ACC112 (cell line): ENCODE measurements around the gene TSFM.

ENCODE experiments used
- H2AFZ ChIP-seq: fragments of 200-600 bp; sonication (generic); one replicate; pipeline ENCODE4 v1.6.0; 2017; ENCODE audit warnings: antibody characterized with exemption, low read length; ENCODE audit not compliant: unreplicated experiment
- H3K27ac ChIP-seq: fragments of 200-600 bp; sonication (generic); 2 replicates; pipeline ENCODE4 v1.5.1; 2014; ENCODE audit warnings: low read depth, mild to moderate bottlenecking, antibody characterized with exemption, low read length, moderate library complexity
- H3K27me3 ChIP-seq: fragments of 200-600 bp; sonication (generic); 2 replicates; pipeline ENCODE4 v1.6.1; 2014; ENCODE audit warnings: mild to moderate bottlenecking, antibody characterized with exemption, low read length, moderate library complexity, mixed read lengths; ENCODE audit not compliant: insufficient read depth
- H3K36me3 ChIP-seq: fragments of 200-600 bp; sonication (generic); 2 replicates; pipeline ENCODE4 v1.6.1; 2016; ENCODE audit warnings: mild to moderate bottlenecking, antibody characterized with exemption, low read length, moderate library complexity, mixed read lengths; ENCODE audit not compliant: insufficient read depth
- H3K4me1 ChIP-seq: fragments of 200-600 bp; sonication (generic); one replicate; pipeline ENCODE4 v1.6.1; 2016; ENCODE audit warnings: low read length, mixed read lengths; ENCODE audit not compliant: insufficient read depth, unreplicated experiment, control insufficient read depth
- H3K4me3 ChIP-seq: fragments of 200-600 bp; sonication (generic); 2 replicates; pipeline ENCODE4 v1.5.1; 2014; ENCODE audit warnings: mild to moderate bottlenecking, low read depth, low read length
- H3K79me2 ChIP-seq: fragments of 200-600 bp; sonication (generic); one replicate; pipeline ENCODE4 v1.6.0; 2016; ENCODE audit warnings: low read length; ENCODE audit not compliant: control insufficient read depth, unreplicated experiment, insufficient read depth

TSFM gene

DNA sequence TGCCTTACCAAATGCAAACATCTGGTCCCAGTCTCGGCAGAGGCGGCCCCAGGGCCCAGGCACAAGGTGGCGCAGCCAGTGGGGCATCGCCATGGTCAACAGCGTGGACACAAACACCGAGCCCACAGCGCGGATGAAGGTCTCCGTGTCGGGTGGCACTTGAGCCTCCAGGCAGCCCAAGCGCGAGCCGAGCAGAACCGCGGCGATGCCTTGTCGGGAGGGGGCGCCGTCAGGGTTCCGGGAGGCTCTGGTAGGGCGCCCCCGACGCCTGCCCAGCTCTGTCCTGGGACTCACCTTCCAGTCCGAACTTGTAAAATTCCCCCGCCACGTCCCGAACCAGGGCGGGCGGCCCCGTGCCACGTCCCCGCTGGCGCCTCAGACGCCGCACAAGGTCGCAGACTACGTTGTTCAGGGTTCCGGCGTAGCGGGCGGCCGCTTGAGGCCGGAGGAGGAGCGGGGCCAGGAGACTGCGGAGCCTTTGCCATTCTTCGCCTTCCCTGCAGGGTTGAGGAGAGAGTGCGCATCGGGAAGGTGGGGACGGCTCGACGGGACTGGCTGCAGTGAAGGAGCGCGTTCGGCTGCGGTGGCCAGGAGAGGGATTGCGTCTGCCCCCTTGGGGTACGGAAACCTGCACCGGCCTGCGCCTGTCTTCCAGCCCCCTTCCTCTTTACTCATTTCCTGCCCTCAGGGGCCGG lies 17.4 kb upstream of the TSFM start:
- H3K36me3 ChIP-seq, result no peaks in the 10 kb centered on the region
- H2AFZ ChIP-seq, result no peak overlapping the region

GRCh38 chr12:57765698-57766463 lies 16.7 kb upstream of the TSFM start:
- Histone ChIP-seq H3K36me3 (no peaks in the 10 kb centered on the region), H3K79me2 (no peaks in the 10 kb centered on the region), H3K4me1 (peaks cover 21% of the 10 kb centered on the region), H3K27ac (no peak overlapping the region), H3K27me3 (peaks cover 33% of the 10 kb centered on the region), H3K4me3 (peak overlapping the region; percentile 65), H2AFZ (no peak overlapping the region)

More for the DNA sequence above, 17.4 kb upstream of the TSFM start:
- H3K27ac ChIP-seq, result no peak overlapping the region
- peak overlapping the region; percentile 65 for H3K4me3 ChIP-seq
- H3K79me2 ChIP-seq, result no peaks in the 10 kb centered on the region
- H3K4me1 ChIP-seq, result peaks cover 21% of the 10 kb centered on the region
- H3K27me3 ChIP-seq, result peaks cover 33% of the 10 kb centered on the region

DNA sequence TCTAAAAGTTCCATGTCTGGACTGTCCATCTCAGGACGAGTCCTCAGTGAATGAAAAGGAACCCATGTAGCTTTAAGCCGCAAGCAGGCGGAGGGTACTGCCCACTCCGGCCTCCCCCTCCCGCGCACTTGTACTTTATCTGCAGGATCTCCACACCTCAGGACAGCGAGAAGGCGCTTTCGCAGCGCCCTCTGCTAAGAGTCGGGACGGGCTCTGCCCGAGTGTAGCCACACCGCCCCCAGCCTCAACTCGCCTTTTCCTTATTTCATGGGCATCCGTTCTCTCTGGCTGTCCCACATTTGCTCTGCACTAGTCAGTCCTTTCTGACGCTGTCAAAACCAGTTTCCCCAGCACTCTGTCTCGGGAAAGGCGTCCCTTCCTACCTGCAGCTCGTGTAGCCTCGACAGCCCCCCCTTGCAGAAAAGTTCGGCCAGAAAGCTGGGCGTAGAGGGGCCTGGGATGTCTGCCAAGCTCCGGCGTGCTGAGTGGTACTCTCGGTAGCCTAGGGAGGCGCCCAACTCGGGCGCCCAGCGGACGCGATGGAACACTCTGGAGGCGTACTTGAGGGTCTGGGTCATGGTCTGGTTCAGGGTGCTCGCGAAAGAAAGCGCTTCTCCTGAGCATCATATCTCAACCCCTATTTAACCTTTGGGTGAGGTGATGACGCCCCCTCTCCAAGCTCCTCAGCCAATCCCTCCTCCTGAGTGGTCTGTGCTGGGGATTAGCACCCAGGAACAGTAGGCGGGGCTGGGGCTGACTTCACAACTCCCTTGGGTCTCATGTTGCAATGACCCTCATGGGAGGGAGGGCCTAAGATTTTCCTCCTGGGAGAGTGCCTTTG lies 15.9 kb upstream of the TSFM start, which contains the start of gene CYP27B1:
Gene CYP27B1, minus strand, starts transcription at position 615 of the 841 bp plus-strand sequence. Its CDS starts 37 bp downstream, at position 578.
- Histone ChIP-seq H3K79me2 (no peaks in the 10 kb centered on the region), H3K27ac (no peak within 1 kb of the TSS), H3K27me3 (peaks cover 33% of the 10 kb centered on the region), H3K36me3 (no peaks in the 10 kb centered on the region), H3K4me3 (peak within 1 kb of the TSS; percentile 65), H2AFZ (no peak within 1 kb of the TSS), H3K4me1 (peaks cover 21% of the 10 kb centered on the region)

DNA sequence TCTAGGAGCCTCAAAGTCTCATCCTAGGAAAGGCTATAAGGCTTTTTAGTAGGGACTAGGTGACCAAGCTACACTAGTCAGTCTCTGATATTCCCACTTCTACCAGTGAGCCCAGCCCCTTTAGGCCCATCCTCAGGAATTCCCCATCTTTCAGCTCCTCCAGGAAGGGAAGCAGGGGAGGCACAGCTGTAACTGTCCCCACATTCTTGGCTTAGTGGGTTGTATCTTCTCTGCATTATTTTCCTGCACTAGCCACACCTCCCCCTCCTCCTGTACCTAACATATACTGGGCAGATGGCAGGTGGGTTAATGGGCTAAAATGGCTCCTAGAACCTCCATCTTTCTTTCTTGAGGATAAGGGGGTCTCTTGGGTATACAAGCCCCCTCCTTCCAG lies 15.3 kb upstream of the TSFM start:
- Histone ChIP-seq H3K27me3 (peaks cover 33% of the 10 kb centered on the region), H3K4me1 (peaks cover 21% of the 10 kb centered on the region), H3K79me2 (no peaks in the 10 kb centered on the region), H3K4me3 (peak overlapping the region; percentile 65; the same call in 1 of the 2 replicates), H3K27ac (no peak overlapping the region), H2AFZ (no peak overlapping the region), H3K36me3 (no peaks in the 10 kb centered on the region)

DNA sequence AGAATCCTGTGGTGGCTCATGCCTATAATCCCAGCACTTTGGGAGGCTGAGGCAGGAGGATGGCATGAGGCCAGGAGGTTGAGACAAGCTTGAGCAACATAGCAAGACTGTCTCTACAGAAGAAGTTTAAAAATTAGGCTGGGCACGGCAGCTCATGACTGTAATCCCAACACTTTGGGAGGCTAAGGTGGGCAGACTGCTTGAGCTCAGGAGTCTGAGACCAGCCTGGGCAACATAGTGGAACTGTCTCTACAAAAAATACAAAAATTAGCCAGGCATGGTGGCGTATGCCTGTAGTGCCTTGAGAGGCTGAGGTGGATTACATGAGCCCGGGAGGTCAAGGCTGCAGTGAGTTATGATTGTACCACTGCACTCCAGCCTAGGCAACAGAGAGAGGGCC lies 14.7 kb upstream of the TSFM start:
- H3K79me2 ChIP-seq, result peaks cover 2% of the 10 kb centered on the region
- H3K4me1 ChIP-seq, result peaks cover 21% of the 10 kb centered on the region
- H2AFZ ChIP-seq, result no peak overlapping the region
- H3K36me3 ChIP-seq, result no peaks in the 10 kb centered on the region
- H3K27me3 ChIP-seq, result peaks cover 33% of the 10 kb centered on the region
- H3K4me3 ChIP-seq, result no peak overlapping the region
- no peak overlapping the region for H3K27ac ChIP-seq

DNA sequence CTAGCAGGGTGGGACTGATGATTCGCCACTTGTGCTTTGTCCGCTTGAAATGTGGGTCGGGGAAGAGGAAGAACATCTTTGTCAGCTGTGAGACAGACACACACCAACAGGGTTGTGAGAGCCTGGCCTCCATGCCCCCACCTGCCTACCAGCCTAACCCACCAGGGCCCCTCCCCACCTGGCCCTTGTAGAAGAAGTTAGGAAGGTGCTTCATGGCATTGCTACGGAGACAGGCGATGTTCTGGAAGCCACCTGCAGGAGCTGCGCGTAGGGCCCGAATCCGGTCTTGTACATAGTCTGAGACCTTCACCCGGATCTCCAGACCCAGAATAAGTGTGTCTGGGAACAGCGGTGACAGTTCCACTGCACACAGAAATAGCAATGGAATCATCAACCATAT lies 13.0 kb upstream of the TSFM start:
- H3K36me3 ChIP-seq, result no peaks in the 10 kb centered on the region
- peaks cover 22% of the 10 kb centered on the region for H3K27me3 ChIP-seq
- H3K27ac ChIP-seq, result no peak overlapping the region
- peaks cover 9% of the 10 kb centered on the region for H3K79me2 ChIP-seq
- H3K4me1 ChIP-seq, result peaks cover 21% of the 10 kb centered on the region
- H2AFZ ChIP-seq, result no peak overlapping the region
- no peak overlapping the region for H3K4me3 ChIP-seq

GRCh38 chr12:57770734-57771133 lies 11.9 kb upstream of the TSFM start:
- Histone ChIP-seq H3K27ac (peak overlapping the region; percentile 74; the same call in 1 of the 2 replicates), H3K79me2 (peaks cover 9% of the 10 kb centered on the region), H3K4me1 (peaks cover 18% of the 10 kb centered on the region), H3K36me3 (no peaks in the 10 kb centered on the region), H3K4me3 (peak overlapping the region; percentile 75), H3K27me3 (peaks cover 10% of the 10 kb centered on the region; the same call in 1 of the 2 replicates), H2AFZ (no peak overlapping the region)

DNA sequence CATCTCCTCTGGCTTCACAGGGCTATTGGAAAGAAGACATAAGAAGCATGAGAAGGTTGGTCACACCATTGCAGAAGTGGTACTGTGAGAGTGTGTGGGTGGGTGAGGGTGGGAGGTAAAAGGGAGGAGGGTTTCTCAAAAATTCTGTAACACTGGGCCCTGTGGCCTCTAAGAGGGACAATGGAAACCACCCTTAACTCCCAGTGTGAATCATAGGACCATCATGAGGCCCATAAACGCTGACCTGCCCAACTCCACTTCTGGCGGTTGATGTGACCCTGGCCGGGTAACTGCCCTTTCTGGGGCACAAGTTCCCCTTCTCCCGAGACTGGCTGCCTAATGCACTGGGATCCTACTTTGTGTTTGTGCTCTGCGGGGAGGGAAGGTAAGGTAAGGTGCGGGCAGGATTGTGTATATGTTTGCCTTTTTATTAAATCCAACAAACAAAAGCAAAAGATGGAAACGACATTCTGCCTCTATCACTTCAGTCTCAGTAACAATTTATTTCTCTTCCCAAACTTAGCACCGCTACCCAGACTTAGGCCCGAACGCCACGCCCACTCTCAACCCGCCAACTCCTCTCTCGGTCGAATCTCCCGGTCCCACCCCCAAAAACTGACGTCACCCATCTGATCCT lies 11.2 kb upstream of the TSFM start:
- peaks cover 4% of the 10 kb centered on the region; the same call in 1 of the 2 replicates for H3K27me3 ChIP-seq
- H3K79me2 ChIP-seq, result peaks cover 9% of the 10 kb centered on the region
- H3K36me3 ChIP-seq, result peaks cover 2% of the 10 kb centered on the region; the same call in 1 of the 2 replicates
- peak overlapping the region; percentile 75 for H3K4me3 ChIP-seq
- H2AFZ ChIP-seq, result peak overlapping the region; percentile 6
- H3K4me1 ChIP-seq, result peaks cover 11% of the 10 kb centered on the region
- peak overlapping the region; percentile 74 for H3K27ac ChIP-seq

DNA sequence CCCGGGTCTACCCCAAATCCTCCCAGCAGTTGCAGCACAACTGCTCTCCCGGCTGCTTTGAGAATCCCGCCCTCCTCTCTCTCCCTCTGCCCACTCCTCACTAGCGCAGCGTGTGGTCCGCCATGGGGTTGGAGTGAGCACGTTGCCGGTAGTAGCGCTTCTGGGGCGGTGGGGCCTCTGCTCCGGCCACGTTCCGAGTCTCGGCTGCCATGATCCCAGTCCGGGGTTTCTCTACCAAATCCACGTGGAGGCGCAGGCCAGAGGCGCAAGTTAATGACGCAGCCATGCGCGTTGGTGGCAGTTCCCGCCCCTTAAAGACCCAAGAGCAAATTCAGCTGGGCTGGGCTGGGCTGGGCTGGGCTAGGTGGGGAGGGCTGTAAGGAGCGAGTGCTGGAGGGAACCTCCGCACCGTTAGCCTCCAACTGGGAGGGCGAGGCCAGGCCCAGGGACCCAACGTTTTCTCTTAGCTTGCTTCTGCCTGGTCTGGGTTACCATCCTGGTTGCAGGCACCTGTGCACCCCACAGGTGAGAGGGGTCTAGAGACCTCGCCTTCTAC lies 10.6 kb upstream of the TSFM start, which contains the start of gene METTL1:
Gene METTL1, minus strand, starts transcription at position 233 of the 556 bp plus-strand sequence. Its CDS starts 22 bp downstream, at position 211.
- Histone ChIP-seq H3K4me3 (peak within 1 kb of the TSS; percentile 75), H3K27ac (peak within 1 kb of the TSS; percentile 74), H3K4me1 (peaks cover 7% of the 10 kb centered on the region), H2AFZ (peak within 1 kb of the TSS; percentile 93), H3K27me3 (no peaks in the 10 kb centered on the region), H3K36me3 (peaks cover 2% of the 10 kb centered on the region; the same call in 1 of the 2 replicates), H3K79me2 (peaks cover 9% of the 10 kb centered on the region)
